ENCODE measurements around the gene ANO7.

GRCh38 chr2:241226723-241227572 is 38.5 kb downstream of the ANO7 start:
- TF ChIP-seq CTCF (IDR thresholded peaks at IDR 0.05) = no peak
- TF ChIP-seq POLR2A (IDR thresholded peaks at IDR 0.05) = no peak
